Neutrophil (primary cell): ENCODE results near the gene GRHL3.

Source experiments
- H3K27ac ChIP-seq: fragments of 200-600 bp; sonication (generic); 2 replicates; pipeline ENCODE4 v1.5.1; 2016; ENCODE audit warnings: mild to moderate bottlenecking, moderate library complexity
- H3K27me3 ChIP-seq: fragments of 200-600 bp; sonication (generic); 2 replicates; pipeline ENCODE4 v1.6.0; 2016; ENCODE audit warnings: mild to moderate bottlenecking
- H3K36me3 ChIP-seq: fragments of 200-600 bp; sonication (generic); 2 replicates; pipeline ENCODE4 v1.5.1; 2017
- H3K4me1 ChIP-seq, 2 experiments: fragments of 200-600 bp in 1 of 2; sonication (generic) in 1 of 2; 1 replicate in 1 of 2; 2 replicates in 1 of 2; pipeline versions ENCODE4 v1.5.1 to v1.6.1; 2013 to 2016; ENCODE audit warnings: low read depth in 1 of 2, low read length in 1 of 2, mild to moderate bottlenecking in 1 of 2, moderate library complexity in 1 of 2; ENCODE audit not compliant: control insufficient read depth in 1 of 2, insufficient read depth in 1 of 2
- H3K4me3 ChIP-seq, 2 experiments: fragments of 200-600 bp in 1 of 2; sonication (generic) in 1 of 2; 1 replicate in 1 of 2; 2 replicates in 1 of 2; pipeline ENCODE4 v1.5.1; 2013 to 2016; ENCODE audit warnings: low read depth in 1 of 2, low read length in 1 of 2, mild to moderate bottlenecking in 1 of 2, moderate library complexity in 1 of 2
- H3K9me3 ChIP-seq: fragments of 200-600 bp; sonication (generic); 2 replicates; pipeline ENCODE4 v1.5.1; 2016
- CTCF ChIP-seq: fragments of 200-600 bp; sonication (generic); IDR thresholded peaks from 2 replicates; pipeline ENCODE4 v1.5.1; 2016; ENCODE audit warnings: antibody characterized with exemption

The GRHL3 gene

DNA sequence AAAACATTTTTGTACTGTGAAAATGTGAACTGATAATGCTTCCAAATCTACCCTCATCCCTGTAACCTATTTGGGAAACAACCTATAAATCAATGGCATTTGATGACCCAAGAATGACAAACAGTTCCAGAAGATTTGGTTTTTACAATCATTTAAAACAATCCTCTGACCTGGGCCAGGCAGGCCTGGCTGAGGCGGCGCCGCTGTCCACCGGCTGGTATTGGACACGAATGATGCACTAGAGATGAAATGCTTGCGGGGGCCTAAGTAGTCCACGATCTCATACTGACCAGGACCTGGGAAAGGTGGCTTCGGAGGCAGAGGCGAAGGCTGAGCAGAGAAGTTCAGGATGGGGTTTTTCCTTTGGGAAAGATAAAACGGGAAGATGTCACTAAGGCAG lies 41.5 kb downstream of the GRHL3 start:
- no peaks in the 10 kb centered on the region for H3K4me1 ChIP-seq
- H3K27me3 ChIP-seq: no peaks in the 10 kb centered on the region
- no peak for TF ChIP-seq CTCF
- no peak overlapping the region for H3K27ac ChIP-seq
- no peak overlapping the region for H3K4me3 ChIP-seq
- no peaks in the 10 kb centered on the region for H3K36me3 ChIP-seq
- H3K9me3 ChIP-seq: no peaks in the 10 kb centered on the region

DNA sequence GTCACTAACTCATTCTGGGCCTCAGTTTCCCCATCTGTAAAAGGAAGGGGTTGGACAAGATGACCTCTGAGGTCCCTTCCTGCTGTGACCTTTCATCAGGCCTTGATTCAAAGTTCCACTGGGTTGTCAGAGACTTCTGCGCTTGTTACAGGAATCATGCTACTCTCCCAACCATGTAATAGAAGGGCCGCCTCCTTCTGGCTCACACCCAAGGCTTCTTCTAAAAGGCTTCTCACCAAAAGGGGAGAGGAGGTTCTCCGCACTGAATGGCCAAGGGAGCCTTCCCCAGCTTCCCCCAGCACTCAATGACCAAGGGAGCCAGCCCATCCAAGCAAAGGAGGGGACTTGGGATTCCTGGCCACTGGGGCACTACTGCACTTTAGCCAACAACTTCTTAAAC lies 42.7 kb downstream of the GRHL3 start:
- Histone ChIP-seq H3K4me3 (no peak overlapping the region), H3K27ac (no peak overlapping the region), H3K27me3 (no peaks in the 10 kb centered on the region), H3K4me1 (no peaks in the 10 kb centered on the region), H3K9me3 (no peaks in the 10 kb centered on the region), H3K36me3 (no peaks in the 10 kb centered on the region)
- no peak for TF ChIP-seq CTCF

- H3K27ac ChIP-seq: no peak overlapping the region
- TF ChIP-seq CTCF: no peak
- H3K36me3 ChIP-seq: no peaks in the 10 kb centered on the region
- no peaks in the 10 kb centered on the region for H3K9me3 ChIP-seq
- no peak overlapping the region for H3K4me3 ChIP-seq
- no peaks in the 10 kb centered on the region for H3K4me1 ChIP-seq
- no peaks in the 10 kb centered on the region for H3K27me3 ChIP-seq
Measured at GRCh38 chr1:24362396-24362795, 43.2 kb downstream of the GRHL3 start.

DNA sequence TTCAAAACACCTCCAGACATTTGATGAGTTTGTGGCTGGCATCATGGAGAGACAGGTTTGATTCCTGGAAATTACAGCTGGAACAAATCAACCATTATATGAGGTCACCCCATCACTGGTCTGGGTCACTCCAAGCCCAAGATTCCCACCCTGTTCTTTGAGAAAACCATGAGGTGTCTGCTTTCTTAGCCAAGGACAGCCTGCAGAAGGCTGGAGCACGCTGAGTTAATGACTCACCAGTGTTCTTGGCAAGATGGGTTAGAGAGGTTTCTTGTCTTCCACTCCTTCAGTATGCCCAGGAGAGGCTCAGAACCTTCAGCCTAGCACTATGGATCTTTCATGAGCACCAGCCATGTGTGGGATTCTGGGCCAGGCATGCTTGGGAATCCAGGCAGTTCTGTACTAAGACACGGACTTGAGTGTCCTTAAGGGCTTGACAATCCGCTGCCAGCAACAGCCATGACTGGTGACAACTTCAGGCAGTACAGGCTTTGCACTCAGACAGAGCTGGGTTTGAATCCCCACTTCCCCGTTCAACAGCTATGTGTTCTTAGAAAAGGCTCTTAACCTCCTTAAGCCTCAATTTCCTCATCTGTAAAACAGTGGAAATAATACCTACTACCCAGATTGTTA lies 43.9 kb downstream of the GRHL3 start:
- Histone ChIP-seq H3K9me3 (no peaks in the 10 kb centered on the region), H3K4me1 (no peaks in the 10 kb centered on the region), H3K27me3 (no peaks in the 10 kb centered on the region), H3K4me3 (no peak overlapping the region), H3K27ac (no peak overlapping the region), H3K36me3 (no peaks in the 10 kb centered on the region)
- no peak for TF ChIP-seq CTCF

- no peaks in the 10 kb centered on the region for H3K4me1 ChIP-seq
- TF ChIP-seq CTCF: no peak
- no peak overlapping the region for H3K4me3 ChIP-seq
- no peaks in the 10 kb centered on the region for H3K36me3 ChIP-seq
- H3K9me3 ChIP-seq: no peaks in the 10 kb centered on the region
- H3K27ac ChIP-seq: no peak overlapping the region
- no peaks in the 10 kb centered on the region for H3K27me3 ChIP-seq
Measured at GRCh38 chr1:24363994-24364393, 44.8 kb downstream of the GRHL3 start.

DNA sequence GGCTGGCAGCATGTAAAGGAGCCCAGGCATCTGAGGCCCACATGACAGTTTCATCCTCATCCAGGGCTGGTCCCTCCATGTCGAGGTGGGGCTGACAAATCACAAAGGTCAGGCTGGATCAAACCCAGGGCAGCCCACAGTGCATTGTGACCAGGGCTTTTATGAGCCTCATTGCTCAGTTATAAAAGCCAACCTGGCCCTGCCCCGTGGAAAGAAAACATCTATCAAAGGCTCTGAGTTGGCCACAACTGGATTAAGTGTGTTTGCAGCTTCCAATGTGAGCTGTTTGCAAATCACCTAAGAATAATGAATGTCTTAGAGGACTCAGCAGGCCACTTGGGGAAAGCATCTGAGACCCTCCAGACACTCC lies 45.4 kb downstream of the GRHL3 start:
- H3K9me3 ChIP-seq: no peaks in the 10 kb centered on the region
- H3K27ac ChIP-seq: no peak overlapping the region

More for the DNA sequence above, 45.4 kb downstream of the GRHL3 start:
- no peaks in the 10 kb centered on the region for H3K36me3 ChIP-seq
- no peak overlapping the region for H3K4me3 ChIP-seq
- TF ChIP-seq CTCF: no peak
- H3K27me3 ChIP-seq: no peaks in the 10 kb centered on the region
- H3K4me1 ChIP-seq: no peaks in the 10 kb centered on the region
